PC-9 (cell line): ENCODE results near the gene EID3.

Experiments
- CTCF ChIP-seq: fragments of 200-600 bp; sonication (generic); conservative IDR thresholded peaks from 2 replicates; pipeline ENCODE4 v1.6.1; 2017; ENCODE audit warnings: mixed run types, antibody characterized with exemption, mild to moderate bottlenecking, moderate library complexity
- EZH2 ChIP-seq: fragments of 200-600 bp; sonication (generic); IDR thresholded peaks from 2 replicates; pipeline ENCODE4 v1.8.0; 2017; ENCODE audit warnings: antibody characterized with exemption, low read depth

GRCh38 chr12:104291867-104292524 lies 11.5 kb upstream of the EID3 start:
- TF ChIP-seq CTCF: no peak
- no peak for TF ChIP-seq EZH2
